ENCODE measurements around the gene PDS5B. TPM values are rescaled to one million over a fixed set of nuclear protein-coding genes. Genes with fewer than 3 reads are reported as not detected.
"Not testable (repeated sequence)": the region's sequence is repeated elsewhere in the genome, so short reads cannot be mapped to it uniquely, and the experiment has no call there.

The PDS5B gene
- total and polyA plus RNA-seq, 4 donors, result 3.6 to 24.3 (median 12.9) TPM

- Histone ChIP-seq H3K9me3 (ENCODE audit: control insufficient read depth in 4 of 4, low read length in 3 of 4) (peaks cover 0 to 2% (median 0%) of the 10 kb centered on the region in 4 donors), H3K4me1 (ENCODE audit: control insufficient read depth in 4 of 4, insufficient read depth in 4 of 4, low read length in 3 of 4) (no peaks in the 10 kb centered on the region), H3K9ac (ENCODE audit: low read depth in 1 of 2, low read length in 2 of 2) (no peak overlapping the region), H3K36me3 (ENCODE audit: control insufficient read depth in 4 of 4, insufficient read depth in 3 of 4, low read depth in 1 of 4, low read length in 3 of 4) (no peaks in the 10 kb centered on the region), H3K4me3 (ENCODE audit: low read depth in 1 of 3, low read length in 3 of 3) (no peak overlapping the region), H3K27me3 (ENCODE audit: control insufficient read depth in 4 of 4, insufficient read depth in 4 of 4, low read length in 3 of 4) (no peaks in the 10 kb centered on the region), H3K27ac (ENCODE audit: low read depth in 1 of 2, low read length in 2 of 2) (no peak overlapping the region)
- no peak for DNase-seq (ENCODE audit: low spot score)
- TF ChIP-seq CTCF (IDR thresholded peaks at IDR 0.05; ENCODE audit: low read depth, low read length, missing input control), result no peak
- no peak for TF ChIP-seq FOXA2 (IDR thresholded peaks at IDR 0.05)
- no peak for TF ChIP-seq TAF1 (conservative IDR thresholded peaks at IDR 0.05)
- TF ChIP-seq EGR1 (IDR thresholded peaks at IDR 0.05; ENCODE audit: low read depth in 2 of 2), result no peak
- TF ChIP-seq ATF3 (IDR thresholded peaks at IDR 0.05), result no peak
- no peak for TF ChIP-seq SP1 (IDR thresholded peaks at IDR 0.05)
- no peak for TF ChIP-seq RAD21 (IDR thresholded peaks at IDR 0.05)
- TF ChIP-seq MAX (IDR thresholded peaks at IDR 0.05), result no peak
- no peak for TF ChIP-seq FOXA1 (IDR thresholded peaks at IDR 0.05)
- TF ChIP-seq RXRA (IDR thresholded peaks at IDR 0.05), result no peak
- TF ChIP-seq GABPA (IDR thresholded peaks at IDR 0.05 in 1 of 2, conservative IDR thresholded peaks at IDR 0.05 in 1 of 2), result no peak
- TF ChIP-seq YY1 (IDR thresholded peaks at IDR 0.05), result no peak
- no peak for TF ChIP-seq REST (IDR thresholded peaks at IDR 0.05)
- TF ChIP-seq HNF4A (conservative IDR thresholded peaks at IDR 0.05), result no peak
- TF ChIP-seq ZBTB33 (IDR thresholded peaks at IDR 0.05), result no peak
- no peak for TF ChIP-seq NR2F2 (IDR thresholded peaks at IDR 0.05)
- TF ChIP-seq JUND (IDR thresholded peaks at IDR 0.05), result no peak
- no peak for TF ChIP-seq HNF4G (IDR thresholded peaks at IDR 0.05)
- WGBS, result over 99% methylated on average over 2 of the region's 2 CpGs
Observed at GRCh38 chr13:32555613-32556012, 30.6 kb upstream of the PDS5B start.

- H3K9me3 ChIP-seq (ENCODE audit: control insufficient read depth in 4 of 4, low read length in 3 of 4); H3K36me3 ChIP-seq (ENCODE audit: control insufficient read depth in 4 of 4, insufficient read depth in 3 of 4, low read depth in 1 of 4, low read length in 3 of 4); H3K4me1 ChIP-seq (ENCODE audit: control insufficient read depth in 4 of 4, insufficient read depth in 4 of 4, low read length in 3 of 4); H3K4me3 ChIP-seq (ENCODE audit: low read depth in 1 of 3, low read length in 3 of 3); DNase-seq (ENCODE audit: low spot score); H3K27ac ChIP-seq (ENCODE audit: low read depth in 1 of 2, low read length in 2 of 2); H3K9ac ChIP-seq (ENCODE audit: low read depth in 1 of 2, low read length in 2 of 2); H3K27me3 ChIP-seq (ENCODE audit: control insufficient read depth in 4 of 4, insufficient read depth in 4 of 4, low read length in 3 of 4): not testable (repeated sequence)
- 98% methylated on average over 1 of the region's 1 CpG for WGBS
Observed at GRCh38 chr13:32560842-32561241, 25.4 kb upstream of the PDS5B start.

GRCh38 chr13:32575687-32576086 is 10.6 kb upstream of the PDS5B start:
- not testable (repeated sequence) for H3K27ac ChIP-seq (ENCODE audit: low read depth in 1 of 2, low read length in 2 of 2); H3K9me3 ChIP-seq (ENCODE audit: control insufficient read depth in 4 of 4, low read length in 3 of 4); H3K4me3 ChIP-seq (ENCODE audit: low read depth in 1 of 3, low read length in 3 of 3); H3K36me3 ChIP-seq (ENCODE audit: control insufficient read depth in 4 of 4, insufficient read depth in 3 of 4, low read depth in 1 of 4, low read length in 3 of 4); H3K4me1 ChIP-seq (ENCODE audit: control insufficient read depth in 4 of 4, insufficient read depth in 4 of 4, low read length in 3 of 4); H3K9ac ChIP-seq (ENCODE audit: low read depth in 1 of 2, low read length in 2 of 2); H3K27me3 ChIP-seq (ENCODE audit: control insufficient read depth in 4 of 4, insufficient read depth in 4 of 4, low read length in 3 of 4); DNase-seq (ENCODE audit: low spot score)
- 97% methylated on average over 4 of the region's 4 CpGs for WGBS

Measured in liver (tissue), 9 donors.